Measurements from ENCODE around the gene PDHA1.

PDHA1 gene

DNA sequence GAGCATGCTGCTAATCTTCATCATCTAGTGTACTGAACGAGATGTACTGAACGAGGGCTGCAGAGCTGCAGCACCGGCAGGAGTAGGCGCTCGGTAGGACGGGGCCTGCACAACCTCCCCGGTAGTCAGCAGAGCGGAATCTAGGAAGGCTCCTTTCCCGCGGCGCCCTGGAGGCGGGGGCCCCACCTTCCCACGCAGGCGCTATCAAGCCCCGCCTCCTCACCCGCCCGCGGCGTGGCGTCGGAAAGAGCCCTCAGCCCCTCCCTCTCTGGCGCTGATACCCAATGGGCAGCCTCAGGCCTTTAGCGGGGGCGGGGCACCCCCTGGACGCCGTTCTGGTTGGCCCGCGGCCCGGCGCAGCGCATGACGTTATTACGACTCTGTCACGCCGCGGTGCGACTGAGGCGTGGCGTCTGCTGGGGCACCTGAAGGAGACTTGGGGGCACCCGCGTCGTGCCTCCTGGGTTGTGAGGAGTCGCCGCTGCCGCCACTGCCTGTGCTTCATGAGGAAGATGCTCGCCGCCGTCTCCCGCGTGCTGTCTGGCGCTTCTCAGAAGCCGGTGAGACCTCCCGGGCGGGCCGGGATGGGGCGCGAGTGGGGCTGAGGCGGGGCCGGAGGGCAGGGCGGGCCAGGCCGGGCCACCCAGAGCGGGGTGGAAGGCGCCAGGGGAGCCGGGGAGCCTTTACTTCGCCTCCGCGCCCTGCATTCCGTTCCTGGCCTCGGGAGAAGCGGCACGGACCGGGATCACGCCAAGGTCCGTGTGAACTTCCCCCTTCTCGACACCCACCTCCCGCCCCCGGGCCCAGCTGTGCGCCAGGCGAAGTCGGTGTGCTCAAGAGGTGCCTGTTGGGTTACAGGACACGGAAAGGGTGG is at the start of gene PDHA1:
PDHA1 (plus strand) TSS at position 393 of the 874 bp plus-strand sequence; CDS start at position 504, 111 bp downstream.
- peak; percentile 86 for DNase-seq

DNA sequence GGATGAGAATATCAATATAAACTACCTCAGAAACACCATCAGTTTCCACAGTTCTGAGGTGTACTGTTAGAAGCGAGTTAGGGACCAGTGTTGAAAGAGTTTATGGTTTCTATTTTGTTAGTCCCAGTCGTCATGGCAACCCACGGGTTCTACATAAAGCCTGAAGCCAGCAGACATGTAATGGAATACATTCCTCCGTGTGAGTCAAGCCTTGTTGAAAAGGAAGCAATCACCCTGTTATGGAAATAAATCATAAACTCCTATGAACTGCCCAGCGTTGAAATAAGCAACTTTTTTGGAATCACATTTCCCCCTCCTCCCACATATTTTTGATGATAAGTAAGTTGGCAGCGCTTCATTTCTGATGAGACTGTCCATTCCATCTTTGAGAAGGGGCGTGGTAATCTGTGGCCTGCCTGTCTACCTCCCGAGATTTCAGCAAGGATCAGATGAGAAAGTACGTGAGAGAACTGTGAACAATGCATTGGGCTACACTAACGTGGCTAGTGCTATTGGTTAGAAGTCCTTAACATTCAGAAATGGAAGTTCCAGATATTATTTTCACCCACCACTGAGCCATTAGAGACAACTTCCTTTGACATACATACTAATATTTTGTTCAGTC is 40.4 kb upstream of the PDHA1 start:
- DNase-seq: no peak

DNA sequence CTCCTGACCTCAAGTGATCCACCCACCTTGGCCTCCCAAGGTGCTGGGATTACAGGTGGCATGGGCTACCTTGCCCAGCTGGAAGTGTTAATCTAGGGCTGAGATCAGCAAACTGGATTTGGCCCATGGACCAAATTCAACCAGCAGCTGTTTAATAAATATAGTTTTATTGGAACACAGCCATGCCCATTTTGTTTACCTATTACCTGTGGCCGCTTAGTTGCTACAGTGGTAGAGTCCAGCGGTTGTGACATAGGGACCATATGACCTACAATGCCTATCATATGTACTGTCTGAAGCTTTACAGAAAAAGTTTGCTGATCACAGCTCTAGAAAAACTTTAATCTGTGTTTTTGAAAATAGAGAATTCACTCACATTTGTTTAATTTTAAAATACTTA is 17.2 kb upstream of the PDHA1 start:
- DNase-seq: no peak

DNA sequence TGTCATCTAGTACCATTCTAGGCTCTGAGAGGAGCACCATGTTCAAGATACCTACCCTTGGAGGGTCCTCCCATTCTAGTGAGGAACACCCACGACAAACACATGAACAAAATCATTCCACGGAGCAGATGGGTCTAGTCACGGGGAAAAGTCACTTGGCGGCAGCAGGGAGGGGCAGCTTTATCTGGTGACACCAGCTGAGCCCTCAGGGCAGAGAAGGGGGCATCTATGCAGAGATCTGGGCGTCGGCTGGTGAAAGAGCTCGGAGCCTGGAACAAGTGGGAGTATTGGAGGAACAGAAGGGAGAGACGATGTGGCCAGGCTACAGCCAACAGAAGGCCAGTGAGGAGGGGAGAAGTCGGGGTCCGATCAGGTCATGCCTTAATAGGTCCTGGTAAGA is 11.9 kb upstream of the PDHA1 start:
- DNase-seq: no peak

DNA sequence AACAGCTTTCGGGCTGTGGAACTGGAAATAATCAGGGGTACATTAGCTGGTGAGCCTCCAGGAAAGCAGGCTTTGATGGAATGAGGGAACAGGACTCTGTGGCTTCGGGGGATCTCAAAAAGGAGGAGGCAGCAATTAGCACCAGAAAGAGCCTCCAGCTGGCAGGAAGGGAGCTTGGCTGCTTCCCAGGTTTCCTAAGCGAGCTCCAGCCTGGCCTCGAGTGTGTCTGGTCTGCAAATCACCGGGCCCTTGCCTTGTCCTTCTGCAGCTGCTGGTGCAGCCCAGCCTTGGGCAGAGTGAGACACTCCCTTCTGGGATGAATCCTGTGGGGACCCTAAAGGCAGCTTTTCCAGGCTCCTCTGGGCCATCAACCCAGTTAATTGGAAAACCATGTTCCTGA is 10.7 kb upstream of the PDHA1 start:
- no peak for DNase-seq

DNA sequence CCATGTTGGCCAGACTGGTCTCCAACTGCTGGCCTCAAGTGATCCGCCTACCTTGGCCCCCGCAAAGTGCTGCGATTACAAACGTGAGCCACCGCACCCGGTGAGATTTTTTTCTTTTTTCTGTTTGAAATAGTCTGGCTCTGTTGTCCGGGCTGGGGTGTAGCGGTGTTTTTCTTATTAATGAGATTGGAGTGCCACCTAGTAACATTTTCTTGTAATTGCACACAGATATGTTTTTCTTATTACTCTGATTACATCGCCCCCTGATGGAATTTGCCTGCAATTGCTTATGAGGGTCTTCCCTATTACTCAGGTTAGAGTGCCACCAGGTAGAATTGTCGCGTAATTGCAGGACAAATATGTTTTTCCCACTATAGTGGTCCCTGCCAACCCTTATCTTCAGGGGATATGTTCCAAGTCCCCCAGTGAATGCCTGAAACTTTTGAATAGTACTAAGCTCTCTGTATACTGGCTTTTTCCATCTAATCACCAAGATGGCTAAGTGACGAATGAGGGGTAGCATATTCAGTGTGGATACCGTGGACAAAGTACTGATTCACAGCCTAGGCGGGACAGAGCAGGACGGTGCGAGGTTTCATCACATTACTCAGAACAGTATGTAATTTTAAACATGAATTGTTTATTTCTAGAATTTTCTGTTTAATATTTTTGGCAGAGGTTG is 8.6 kb upstream of the PDHA1 start:
- DNase-seq: peak; percentile 4

DNA sequence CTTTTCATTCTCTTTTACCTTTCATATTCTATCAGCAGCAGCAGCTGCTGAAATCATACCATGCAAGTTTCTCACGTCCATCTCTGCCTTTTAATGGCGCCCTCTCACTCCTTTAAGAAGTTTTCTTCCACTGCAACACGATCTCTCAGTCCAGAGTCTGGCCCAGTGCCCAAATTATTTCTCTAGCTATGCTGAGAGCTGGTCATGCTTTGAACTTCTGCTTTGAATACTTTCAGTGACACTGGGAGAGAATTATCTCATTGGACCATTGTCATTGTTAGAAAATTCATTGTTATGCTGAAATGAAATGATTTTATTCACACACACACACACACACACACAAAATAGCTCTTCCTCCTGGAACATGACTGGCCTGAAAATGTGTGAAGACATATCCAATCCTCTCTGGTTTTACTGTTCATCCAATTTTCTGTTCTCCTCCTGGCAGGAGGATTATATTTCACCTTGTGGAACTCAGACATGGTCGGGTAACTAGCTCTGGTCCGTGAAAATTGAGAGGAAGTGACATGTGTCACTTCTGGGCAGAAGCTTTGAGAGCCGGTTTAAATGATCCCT is 1.3 kb upstream of the PDHA1 start:
- no peak for DNase-seq

DNA sequence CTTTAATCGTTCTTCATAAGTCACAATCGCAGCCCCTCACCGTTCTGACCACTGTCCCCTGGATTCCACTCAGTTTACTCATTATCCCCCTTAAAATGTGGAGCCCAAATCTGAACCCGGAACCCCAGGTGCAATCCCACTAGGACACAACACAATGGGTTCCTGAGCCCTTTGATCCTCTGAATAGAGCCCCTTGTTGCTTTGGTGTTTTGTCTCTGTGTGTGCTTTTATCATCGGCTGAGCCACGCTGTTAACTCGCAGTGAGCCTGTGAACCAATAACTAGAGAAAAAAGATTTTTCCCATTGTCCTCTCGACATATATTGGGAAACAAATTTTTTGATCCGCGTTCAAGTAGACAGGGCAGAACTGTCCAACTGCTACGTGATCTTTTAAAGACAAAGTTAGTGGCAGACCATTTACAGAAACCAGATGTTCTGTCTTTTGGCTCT is 617 bp upstream of the PDHA1 start:
- no peak for DNase-seq

DNA sequence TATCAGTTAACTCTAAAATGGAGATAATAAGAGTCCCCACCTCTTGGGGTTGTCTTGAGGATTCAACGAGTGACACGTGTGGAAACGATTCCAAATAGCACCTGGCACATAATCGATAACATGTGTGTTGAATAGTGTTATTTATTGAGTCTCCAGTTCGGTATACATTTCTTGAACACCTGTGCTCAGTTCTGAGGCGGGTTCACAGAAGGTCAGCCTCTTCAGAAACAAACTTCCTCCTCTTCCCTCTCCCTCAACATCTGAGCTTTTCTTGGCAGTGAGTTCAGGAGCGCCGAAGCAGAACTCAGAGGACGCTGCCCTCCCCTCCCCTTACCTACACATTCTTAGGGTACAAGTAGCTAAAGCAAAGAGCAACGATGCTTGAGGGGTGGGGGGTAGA is 934 bp downstream of the PDHA1 start:
- DNase-seq: no peak

DNA sequence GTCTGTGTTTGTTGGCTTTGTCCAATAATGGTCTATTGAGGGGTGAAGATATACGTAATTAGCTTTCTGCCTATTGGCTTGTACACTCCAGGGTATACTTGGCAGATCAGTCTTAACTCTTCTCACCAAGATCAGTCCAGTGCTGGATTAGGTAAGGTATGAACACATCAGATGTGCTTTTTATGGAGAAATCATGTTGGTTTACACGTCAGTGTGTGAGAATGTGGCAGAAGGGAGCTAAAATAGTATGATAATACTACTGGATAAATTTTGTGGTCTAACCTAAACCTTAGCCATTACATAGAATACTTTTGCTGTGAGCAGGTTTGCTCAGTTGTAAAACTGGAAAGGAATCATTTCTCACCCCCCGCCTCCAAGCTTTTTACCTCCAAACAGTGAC is 4.2 kb downstream of the PDHA1 start:
- DNase-seq: no peak

DNA sequence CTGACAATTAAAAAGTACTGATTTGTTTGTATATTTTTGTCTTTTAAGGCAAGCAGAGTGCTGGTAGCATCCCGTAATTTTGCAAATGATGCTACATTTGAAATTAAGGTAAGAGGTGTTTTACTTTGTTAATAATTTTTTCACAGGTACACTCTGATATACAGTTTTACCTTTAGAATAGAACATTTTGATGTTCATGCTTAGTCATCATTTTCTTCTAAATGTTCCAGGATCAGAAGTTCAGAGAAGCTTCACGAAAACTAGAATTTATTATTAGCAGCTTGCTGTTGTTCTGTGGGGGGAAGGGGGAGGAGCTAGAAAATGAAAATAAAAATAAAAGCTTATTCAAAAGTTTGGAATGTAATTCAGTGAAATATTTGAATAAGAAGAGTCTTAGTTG is 5.5 kb downstream of the PDHA1 start:
- no peak for DNase-seq

DNA sequence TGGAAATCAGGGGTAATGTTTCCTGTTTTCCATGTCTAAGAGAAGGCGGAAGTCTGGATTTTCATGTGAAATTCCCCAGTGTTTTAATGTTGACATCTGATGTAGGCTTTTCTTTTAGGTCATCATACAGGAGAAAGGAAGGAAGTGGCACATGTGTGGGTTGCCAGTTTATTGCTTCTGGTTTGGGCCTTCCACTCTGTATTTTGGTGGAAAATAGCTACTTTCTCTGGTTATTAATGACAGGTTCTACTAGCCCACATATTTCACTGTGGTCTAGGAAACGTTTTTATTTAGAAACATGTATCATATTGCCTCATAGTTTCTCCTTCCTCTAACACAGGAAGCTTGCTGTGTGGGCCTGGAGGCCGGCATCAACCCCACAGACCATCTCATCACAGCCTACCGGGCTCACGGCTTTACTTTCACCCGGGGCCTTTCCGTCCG is 7.2 kb downstream of the PDHA1 start:
- no peak for DNase-seq

DNA sequence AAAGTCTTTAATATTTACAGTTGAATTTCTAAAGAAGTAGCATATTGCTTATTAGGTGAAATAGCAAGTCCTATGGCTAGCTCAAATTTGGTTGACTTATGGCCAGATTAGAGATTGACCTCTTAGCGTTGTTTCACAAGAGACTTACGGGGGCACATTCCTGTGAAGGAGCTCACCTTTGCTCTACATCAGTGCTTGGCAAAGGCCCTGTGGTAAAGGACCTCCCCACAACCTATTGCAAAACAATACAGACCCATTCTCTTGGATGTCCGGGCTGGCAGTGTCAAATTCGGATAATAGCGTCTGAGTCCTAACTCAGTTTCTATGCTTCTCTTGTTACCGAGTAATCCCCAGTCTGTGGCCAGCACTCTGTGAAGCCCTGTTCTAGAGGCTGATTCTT is 10.9 kb downstream of the PDHA1 start:
- DNase-seq: no peak

DNA sequence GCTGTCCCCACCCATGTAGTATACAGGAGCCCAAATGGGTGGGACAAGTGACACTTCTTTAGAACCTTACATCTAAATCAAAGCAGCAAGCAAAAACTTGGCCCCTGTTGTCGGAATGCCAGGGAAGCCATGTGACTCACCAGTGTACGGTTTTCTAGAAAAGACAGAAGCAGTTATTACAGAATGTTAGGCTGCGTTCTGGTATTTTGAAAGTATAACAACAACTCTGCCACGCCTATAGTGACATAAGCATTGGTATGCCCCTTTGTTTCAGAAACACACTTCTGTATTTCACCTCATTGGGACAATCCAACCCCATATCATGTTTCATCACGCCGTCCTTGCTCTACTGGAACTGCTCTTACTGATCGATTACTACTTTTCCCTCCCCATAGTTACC is 14.8 kb downstream of the PDHA1 start:
- DNase-seq: no peak

DNA sequence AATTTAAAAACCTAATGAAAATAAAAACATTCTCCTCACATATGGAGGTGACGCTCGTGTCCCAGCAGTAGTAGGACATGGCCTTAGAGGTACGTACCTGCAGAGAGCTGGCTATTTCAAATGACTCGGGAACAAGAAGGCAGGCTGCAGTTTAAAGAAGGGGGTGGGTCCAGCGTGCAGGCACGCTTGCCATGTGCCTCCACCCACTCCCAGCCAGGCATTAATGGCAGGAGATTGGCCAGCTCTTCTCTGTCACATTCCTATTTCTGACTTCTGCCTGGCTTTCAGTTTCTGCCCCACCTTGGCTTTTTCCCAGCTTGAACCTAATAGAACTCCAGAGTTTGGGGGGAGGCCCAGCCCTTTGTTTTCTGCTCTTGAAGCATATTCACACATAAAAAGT is 17.2 kb downstream of the PDHA1 start:
- DNase-seq: no peak

DNA sequence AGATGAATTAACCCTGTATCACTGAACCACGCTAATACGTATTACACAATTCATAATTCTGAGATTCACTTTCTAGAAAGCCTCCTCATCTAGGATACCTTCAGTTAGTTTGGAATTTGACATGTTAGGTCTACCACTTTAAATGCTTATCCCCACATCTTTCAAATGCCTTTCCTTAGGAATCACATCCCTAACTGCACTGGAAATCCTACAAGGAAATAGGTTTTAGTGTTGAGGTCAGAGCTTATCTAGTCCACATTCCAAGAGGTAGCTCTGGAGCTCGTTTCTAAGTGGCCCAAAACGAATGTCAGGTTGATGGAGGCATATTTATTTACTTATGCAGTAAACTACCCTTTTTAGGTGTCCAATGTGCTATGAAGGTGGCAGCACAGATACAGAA is 18.0 kb downstream of the PDHA1 start:
- DNase-seq: no peak

DNA sequence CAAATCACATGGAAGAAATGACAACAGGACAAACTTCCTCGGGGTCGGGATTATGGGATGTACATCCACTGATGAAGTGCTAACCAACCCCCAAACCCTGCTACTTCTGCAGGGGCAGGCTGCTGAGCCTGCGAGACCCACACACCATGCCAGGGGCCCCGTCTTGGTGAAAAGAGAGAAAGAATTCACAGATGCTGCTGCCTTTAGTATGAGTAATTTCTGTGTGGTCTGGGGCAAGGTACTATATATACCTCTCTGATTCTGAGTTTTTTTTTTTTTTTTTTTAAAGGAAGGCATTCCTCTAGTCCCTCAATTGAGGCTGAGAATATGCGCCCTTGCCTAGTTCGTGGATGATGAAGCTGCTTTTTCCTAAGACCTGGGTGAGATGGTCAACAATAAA is 24.8 kb downstream of the PDHA1 start:
- no peak for DNase-seq

DNA sequence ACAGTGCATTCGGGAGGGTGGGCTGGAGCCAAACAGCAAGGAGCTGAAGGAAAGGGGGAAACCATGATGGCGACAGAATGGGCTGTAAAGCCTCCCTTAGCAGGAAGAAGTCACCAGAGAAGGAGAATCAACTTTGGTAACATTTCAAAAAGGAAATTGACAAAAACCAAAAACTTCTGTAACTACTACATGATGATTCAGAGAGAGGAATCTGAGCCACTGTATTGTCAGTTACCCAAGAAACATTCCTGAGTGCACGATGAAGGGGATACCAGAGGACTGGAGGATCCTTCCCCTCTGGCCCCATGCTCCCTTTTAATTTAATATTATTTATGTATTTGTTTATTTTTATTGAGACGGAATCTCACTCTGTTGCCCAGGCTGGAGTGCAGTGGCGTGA is 26.3 kb downstream of the PDHA1 start:
- no peak for DNase-seq

DNA sequence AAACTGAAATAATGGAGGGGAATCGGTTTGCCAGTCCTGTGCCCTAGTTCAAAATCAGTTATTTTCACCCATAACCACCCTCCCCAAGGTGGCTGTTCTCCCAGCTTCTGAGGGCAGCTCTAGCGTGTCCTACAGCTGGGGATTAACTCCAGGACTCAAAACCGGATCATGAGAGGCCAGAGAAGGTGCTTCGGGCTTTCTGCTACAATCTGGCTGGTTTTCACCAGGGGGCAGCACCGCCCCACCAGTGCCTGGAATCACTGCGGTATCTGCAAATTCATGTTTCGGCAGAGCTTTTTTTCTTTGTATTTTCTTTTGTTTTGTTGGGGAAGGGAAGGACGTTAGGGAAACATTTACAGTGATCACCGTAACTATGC is 28.4 kb downstream of the PDHA1 start:
- no peak for DNase-seq

DNA sequence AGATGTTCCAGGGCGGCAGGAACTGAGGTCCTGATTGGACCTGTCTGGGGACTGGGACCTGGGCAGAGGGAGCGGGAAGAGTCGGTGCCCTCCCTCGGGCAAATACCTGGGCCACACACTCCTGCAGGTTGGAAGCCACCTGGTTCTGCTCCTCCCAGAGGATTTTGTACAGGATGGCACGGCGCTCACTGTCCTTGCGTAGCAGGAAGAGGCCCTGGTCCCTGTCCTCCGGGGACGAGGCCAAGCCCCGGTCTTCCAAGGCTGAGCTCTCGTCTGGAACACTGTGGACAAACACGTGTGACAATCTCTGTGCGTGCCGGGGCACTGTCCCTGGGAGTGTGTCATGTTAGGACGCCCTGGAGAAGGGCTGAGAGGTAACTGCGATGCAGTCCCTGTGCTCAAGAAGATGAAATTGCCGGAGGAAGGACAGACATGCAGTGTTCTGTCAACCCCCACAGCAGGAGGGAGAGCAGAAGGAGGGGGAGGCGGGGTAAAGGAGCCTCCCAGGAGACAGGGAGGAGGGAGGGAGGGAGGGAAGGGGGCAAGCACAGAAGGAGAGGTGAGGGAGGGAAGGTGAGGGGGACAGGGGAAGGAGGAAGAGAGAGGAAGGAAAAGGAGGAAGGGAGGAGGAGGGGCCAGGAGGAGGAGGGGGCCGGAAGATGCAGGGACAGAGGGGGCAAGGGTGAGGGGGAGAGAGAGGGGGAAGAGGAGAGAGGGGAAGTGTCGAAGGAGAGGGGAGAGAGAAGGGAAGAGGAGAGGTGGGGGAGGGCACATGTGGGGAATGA is 29.0 kb downstream of the PDHA1 start:
- no peak for DNase-seq

DNA sequence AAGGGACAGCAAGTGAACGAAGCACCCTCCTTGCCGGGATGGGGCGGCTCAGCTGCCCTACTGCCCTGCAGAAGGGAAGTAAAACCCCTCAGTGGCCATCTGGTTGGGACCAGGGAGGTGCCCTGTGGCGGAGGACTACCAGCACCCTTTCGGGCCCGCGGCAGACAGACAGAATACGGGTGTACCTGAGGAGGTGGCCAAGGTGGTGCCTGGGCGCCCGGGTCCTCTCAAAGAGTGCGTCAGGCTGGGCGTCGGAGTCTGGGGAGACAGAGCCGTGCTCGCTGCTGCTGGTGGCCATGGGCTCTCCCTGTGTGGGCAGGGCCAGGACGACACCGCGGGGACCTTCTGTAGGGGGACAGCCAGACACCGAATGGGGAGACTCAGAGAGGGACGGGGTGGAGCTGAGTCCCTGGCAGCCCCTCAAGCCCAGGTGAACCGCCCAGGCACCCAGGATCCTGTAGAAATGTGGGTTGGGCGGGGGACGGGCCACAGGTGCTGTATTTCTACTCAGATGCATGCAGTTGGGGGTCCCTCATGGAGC is 29.7 kb downstream of the PDHA1 start:
- DNase-seq: no peak

DNA sequence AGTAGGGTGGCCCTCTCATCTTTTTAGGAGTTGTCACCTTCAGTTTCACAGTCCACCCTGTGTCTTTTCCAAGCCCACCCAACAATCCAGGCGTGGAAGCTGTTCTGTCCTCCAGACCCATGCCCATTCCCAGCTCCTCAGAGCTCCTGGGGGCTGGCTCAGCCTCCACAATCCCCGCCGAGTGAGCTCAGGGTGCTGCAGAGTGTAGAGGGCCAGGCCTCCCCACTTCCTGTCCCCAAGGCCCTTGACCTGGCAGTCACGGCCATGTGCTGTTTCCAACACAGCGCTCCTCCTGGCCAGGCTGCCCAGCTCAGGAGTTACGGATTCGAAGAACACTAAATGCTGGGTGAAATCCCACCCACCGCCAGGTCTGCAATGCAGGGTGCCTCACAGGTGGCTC is 31.8 kb downstream of the PDHA1 start:
- DNase-seq: no peak

DNA sequence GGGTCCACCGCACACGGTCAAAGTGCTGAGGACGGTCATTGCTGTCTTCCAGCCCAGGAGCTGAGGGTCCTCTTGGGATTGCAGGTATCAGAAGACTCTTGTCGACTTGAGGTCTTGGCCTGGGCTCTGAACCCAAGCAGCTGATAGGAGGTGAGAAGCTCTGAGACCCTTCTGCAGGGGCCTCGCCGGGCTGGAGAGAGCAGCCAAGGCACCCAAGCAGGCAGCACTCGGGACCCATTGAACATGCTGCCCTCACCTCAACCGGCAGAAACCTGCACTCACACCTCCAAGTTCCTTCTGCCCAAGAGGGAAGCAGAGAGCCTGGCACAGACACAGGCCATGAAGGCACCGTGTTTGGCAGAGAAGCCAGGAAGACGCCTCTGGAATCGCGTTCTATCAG is 34.1 kb downstream of the PDHA1 start:
- no peak for DNase-seq
